ENCODE measurements around the gene TRIM27. TPM values are rescaled to one million over a fixed set of nuclear protein-coding genes. Genes with fewer than 3 reads are reported as not detected.
A peak's percentile ranks its signal among the peaks of the same experiment; 100 is the strongest.

Gene TRIM27
- total RNA-seq, 2 experiments from 2014 or later: 11.5 to 13.2 TPM

GRCh38 chr6:28945349-28945748 is 21.6 kb upstream of the TRIM27 start:
- DNase-seq (no peak), ATAC-seq (ENCODE audit: poor library complexity) (no peak)
- Mint-ChIP-seq H3K4me3 (peak overlapping the region; percentile 51), H3K4me1 (ENCODE audit: low read depth) (peaks cover 42% of the 10 kb centered on the region), H3K27ac (peak overlapping the region; percentile 92), H3K27me3 (peaks cover 21% of the 10 kb centered on the region), H3K36me3 (ENCODE audit: low read depth) (peaks cover 27% of the 10 kb centered on the region), H3K9me3 (peaks cover 3% of the 10 kb centered on the region)
- Histone ChIP-seq H3K27me3 (ENCODE audit: control insufficient read depth in 1 of 2, insufficient read depth in 2 of 2, low read length in 2 of 2) (no peaks in the 10 kb centered on the region), H3K4me3 (ENCODE audit: low read length) (no peak overlapping the region), H3K27ac (ENCODE audit: low read depth in 1 of 2, low read length in 2 of 2) (no peak overlapping the region), H3K9me3 (ENCODE audit: control insufficient read depth in 1 of 2, insufficient read depth in 1 of 2, low read length in 2 of 2) (peaks cover 0 to 8% of the 10 kb centered on the region in 2 experiments), H3K36me3 (ENCODE audit: insufficient read depth, low read length) (no peaks in the 10 kb centered on the region), H3K4me1 (ENCODE audit: insufficient read depth, low read length) (peaks cover 35% of the 10 kb centered on the region)
- no peak for TF ChIP-seq CTCF (IDR thresholded peaks at IDR 0.05)
- intact Hi-C loops (cut with DNase I, micrococcal nuclease): no loop called here
- ChIA-PET CTCF (interaction anchor here (1.5 to 1.6 kb wide), 2 partner anchors 37 to 108 kb away, joined by 4 to 5 read pairs; no protein-coding TSS in a partner anchor), POLR2A (interaction anchor here (1.1 to 1.6 kb wide), 3 partner anchors 21 to 108 kb away, joined by 3 to 4 read pairs (median 4); partner anchors contain the start of gene TRIM27)

GRCh38 chr6:28944412-28944865 is 20.7 kb upstream of the TRIM27 start:
- Histone ChIP-seq H3K4me1 (ENCODE audit: insufficient read depth, low read length) (peaks cover 40% of the 10 kb centered on the region), H3K27ac (ENCODE audit: low read depth in 1 of 2, low read length in 2 of 2) (peak overlapping the region; percentile 40 to 60), H3K27me3 (ENCODE audit: control insufficient read depth in 1 of 2, insufficient read depth in 2 of 2, low read length in 2 of 2) (no peaks in the 10 kb centered on the region), H3K36me3 (ENCODE audit: insufficient read depth, low read length) (no peaks in the 10 kb centered on the region), H3K9me3 (ENCODE audit: control insufficient read depth in 1 of 2, insufficient read depth in 1 of 2, low read length in 2 of 2) (no peaks in the 10 kb centered on the region), H3K4me3 (ENCODE audit: low read length) (peak overlapping the region; percentile 67)
- Mint-ChIP-seq H3K27ac (peak overlapping the region; percentile 92), H3K4me1 (ENCODE audit: low read depth) (peaks cover 50% of the 10 kb centered on the region), H3K36me3 (ENCODE audit: low read depth) (peaks cover 28% of the 10 kb centered on the region), H3K27me3 (peaks cover 21% of the 10 kb centered on the region), H3K9me3 (peaks cover 6% of the 10 kb centered on the region), H3K4me3 (peak overlapping the region; percentile 92)
- ATAC-seq (ENCODE audit: poor library complexity): peak; percentile 36
- TF ChIP-seq CTCF (IDR thresholded peaks at IDR 0.05): no peak
- peak; percentile 43 to 89 (median 56) for DNase-seq
- POLR2A ChIA-PET: interaction anchor here (1.5 to 1.6 kb wide), 2 partner anchors 21 to 49 kb away, joined by 3 to 4 read pairs; partner anchors contain the start of gene TRIM27
- intact Hi-C loops (cut with DNase I, micrococcal nuclease): loop anchor here (1.0 to 5.0 kb wide), 3 partner anchors 37 to 1042 kb away; no protein-coding TSS in a partner anchor
- CTCF ChIA-PET: no interaction called here

GRCh38 chr6:28943557-28944411 is 20.0 kb upstream of the TRIM27 start:
- ChIA-PET POLR2A (interaction anchor here (1.5 kb wide), 1 partner anchor 20 kb away, joined by 3 read pairs; the partner anchor contains the start of gene TRIM27), CTCF (interaction anchor here (1.7 kb wide), 1 partner anchor 107 kb away, joined by 4 read pairs; no protein-coding TSS in a partner anchor)
- Histone ChIP-seq H3K36me3 (ENCODE audit: insufficient read depth, low read length) (no peaks in the 10 kb centered on the region), H3K27me3 (ENCODE audit: control insufficient read depth in 1 of 2, insufficient read depth in 2 of 2, low read length in 2 of 2) (no peaks in the 10 kb centered on the region), H3K4me3 (ENCODE audit: low read length) (peak overlapping the region; percentile 67), H3K4me1 (ENCODE audit: insufficient read depth, low read length) (peaks cover 40% of the 10 kb centered on the region), H3K9me3 (ENCODE audit: control insufficient read depth in 1 of 2, insufficient read depth in 1 of 2, low read length in 2 of 2) (no peaks in the 10 kb centered on the region), H3K27ac (ENCODE audit: low read depth in 1 of 2, low read length in 2 of 2) (peak overlapping the region; percentile 40 to 60)
- DNase-seq (peak; percentile 33 to 71 (median 54)), ATAC-seq (ENCODE audit: poor library complexity) (peak; percentile 16)
- Mint-ChIP-seq H3K4me3 (peak overlapping the region; percentile 92), H3K9me3 (peaks cover 6% of the 10 kb centered on the region), H3K27me3 (peaks cover 21% of the 10 kb centered on the region), H3K4me1 (ENCODE audit: low read depth) (peaks cover 50% of the 10 kb centered on the region), H3K27ac (peak overlapping the region; percentile 92), H3K36me3 (ENCODE audit: low read depth) (peaks cover 28% of the 10 kb centered on the region)
- TF ChIP-seq CTCF (IDR thresholded peaks at IDR 0.05): no peak
- intact Hi-C loops (cut with DNase I, micrococcal nuclease): loop anchor here (1.0 to 5.0 kb wide), 3 partner anchors 38 to 1041 kb away; no protein-coding TSS in a partner anchor

All from CD4-positive, alpha-beta T cell (primary cell).